ENCODE data around the gene KIAA0513.

DNA sequence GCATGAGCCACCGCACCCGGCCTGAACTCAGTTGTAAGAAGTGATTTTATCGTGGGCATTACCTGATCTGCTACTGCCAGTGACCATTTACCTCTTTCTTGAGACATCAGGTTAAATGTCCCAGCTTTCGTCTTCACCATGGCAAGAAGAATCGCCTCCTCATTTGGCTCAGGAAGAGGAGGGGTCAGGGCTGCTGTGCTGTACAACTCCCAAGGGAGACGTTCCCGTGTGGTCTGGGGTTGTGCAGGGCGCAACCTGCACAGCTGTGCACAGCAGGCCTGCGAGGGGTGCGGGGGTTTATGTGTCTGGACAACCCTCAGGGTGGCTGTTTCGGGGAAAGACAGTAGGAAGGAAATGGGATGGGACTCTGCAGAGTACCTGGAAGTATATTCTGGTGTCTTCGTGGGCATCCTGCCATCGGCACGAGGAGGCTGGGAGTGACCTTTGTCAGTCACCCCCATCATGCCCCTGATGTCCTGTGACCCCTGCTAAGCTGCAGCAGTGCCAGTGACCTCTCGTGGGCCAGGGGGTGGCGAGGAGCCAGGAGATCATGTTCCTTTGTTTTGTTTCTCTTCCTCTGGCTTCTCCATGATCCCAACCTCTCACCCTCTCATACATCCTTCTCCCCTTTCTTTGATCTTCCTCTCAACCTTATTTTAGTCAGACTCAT is 57.4 kb downstream of the KIAA0513 start:
- TF ChIP-seq, protein P1, sequence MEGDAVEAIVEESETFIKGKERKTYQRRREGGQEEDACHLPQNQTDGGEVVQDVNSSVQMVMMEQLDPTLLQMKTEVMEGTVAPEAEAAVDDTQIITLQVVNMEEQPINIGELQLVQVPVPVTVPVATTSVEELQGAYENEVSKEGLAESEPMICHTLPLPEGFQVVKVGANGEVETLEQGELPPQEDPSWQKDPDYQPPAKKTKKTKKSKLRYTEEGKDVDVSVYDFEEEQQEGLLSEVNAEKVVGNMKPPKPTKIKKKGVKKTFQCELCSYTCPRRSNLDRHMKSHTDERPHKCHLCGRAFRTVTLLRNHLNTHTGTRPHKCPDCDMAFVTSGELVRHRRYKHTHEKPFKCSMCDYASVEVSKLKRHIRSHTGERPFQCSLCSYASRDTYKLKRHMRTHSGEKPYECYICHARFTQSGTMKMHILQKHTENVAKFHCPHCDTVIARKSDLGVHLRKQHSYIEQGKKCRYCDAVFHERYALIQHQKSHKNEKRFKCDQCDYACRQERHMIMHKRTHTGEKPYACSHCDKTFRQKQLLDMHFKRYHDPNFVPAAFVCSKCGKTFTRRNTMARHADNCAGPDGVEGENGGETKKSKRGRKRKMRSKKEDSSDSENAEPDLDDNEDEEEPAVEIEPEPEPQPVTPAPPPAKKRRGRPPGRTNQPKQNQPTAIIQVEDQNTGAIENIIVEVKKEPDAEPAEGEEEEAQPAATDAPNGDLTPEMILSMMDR (IDR thresholded peaks at IDR 0.05), result no peak
- TF ChIP-seq EZH2 (IDR thresholded peaks at IDR 0.05), result no peak
- no peak for TF ChIP-seq EZH2phosphoT487 (IDR thresholded peaks at IDR 0.05)

Data from neural progenitor cell (in vitro differentiated cells).